T-helper 1 cell treated with Interleukin-12 subunit alpha and Interleukin-12 subunit beta and Interleukin-4 antibody, amounts not matched to agents 30 ng/mL and 1 ng/mL, for 36 hours (primary cell): ENCODE data around the gene ERP27. TPM values are rescaled to one million over a fixed set of nuclear protein-coding genes. Genes with fewer than 3 reads are reported as not detected.

Experiments
- intact Hi-C: fragments of 100-400 bp; cut with micrococcal nuclease; formaldehyde crosslinking; loops from one replicate; pipeline ENCODE4 v1.15.1; 2024
- total RNA-seq: library from RNA; stranded (reverse); gene quantifications from 2 replicates; pipeline ENCODE4 v1.2.3, GENCODE V29; 2022

ERP27 gene
- total RNA-seq, 1 donor from 2014 or later, result 11.9 TPM

GRCh38 chr12:14879222-14879933 lies 59.0 kb downstream of the ERP27 start:
- intact Hi-C loops, result no loop called here

DNA sequence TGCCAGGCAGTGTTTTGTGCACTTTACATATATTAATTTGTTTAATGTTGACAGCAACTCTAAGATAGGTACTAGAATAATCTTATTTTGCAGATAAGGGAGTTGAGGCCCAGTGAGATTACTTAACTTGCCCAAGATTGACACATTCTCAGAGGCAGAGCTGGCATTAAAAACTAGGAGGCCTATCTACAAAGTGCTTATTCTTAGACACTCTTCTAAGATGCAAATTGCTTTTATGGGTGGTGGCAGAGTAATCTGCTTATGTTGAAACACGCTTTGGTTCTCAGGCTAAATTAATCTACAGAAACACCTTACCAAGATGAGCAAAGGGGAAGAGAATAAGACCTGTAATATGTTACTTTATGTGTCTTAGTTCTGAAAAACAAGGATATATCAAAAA lies 59.8 kb downstream of the ERP27 start:
- intact Hi-C loops, result no loop called here

- intact Hi-C loops, result no loop called here
These were observed 61.5 kb downstream of the ERP27 start for GRCh38 chr12:14876833-14877232.

GRCh38 chr12:14874882-14875281 lies 63.5 kb downstream of the ERP27 start:
- intact Hi-C loops, result no loop called here

GRCh38 chr12:14873440-14874185 lies 64.7 kb downstream of the ERP27 start:
- intact Hi-C loops, result no loop called here

GRCh38 chr12:14871886-14872285 lies 66.5 kb downstream of the ERP27 start:
- intact Hi-C loops, result no loop called here

DNA sequence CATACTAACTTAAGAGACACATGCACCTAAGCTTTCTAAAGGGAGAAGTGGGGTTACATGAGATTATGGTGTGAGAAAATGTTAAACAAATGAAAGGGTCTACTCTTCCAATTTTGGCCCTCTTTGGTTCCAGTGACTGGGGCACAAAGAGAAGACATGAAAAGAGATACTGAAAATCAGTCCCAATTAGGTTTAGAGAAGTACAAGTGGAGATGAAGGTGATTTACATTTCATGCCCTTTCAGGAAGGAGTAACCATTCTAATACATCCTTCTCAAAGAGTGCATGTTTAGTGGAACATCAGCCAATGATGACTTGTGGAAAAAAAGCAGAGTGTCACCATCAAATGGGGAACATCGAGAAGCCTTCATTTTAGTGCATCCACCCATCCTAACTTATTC lies 67.1 kb downstream of the ERP27 start:
- intact Hi-C loops, result no loop called here

GRCh38 chr12:14868916-14869506 lies 69.3 kb downstream of the ERP27 start:
- intact Hi-C loops, result no loop called here

Other genes starting within 250 kb of the ERP27 start
- not detected in 2 replicates for gene GUCY2C, start 241.9 kb downstream of the ERP27 start, total RNA-seq
- gene WBP11, start 135.1 kb downstream of the ERP27 start, total RNA-seq, result 86.5 and 93.6 TPM in 2 replicates
- 1.2 and 1.8 TPM in 2 replicates for gene C12orf60, start 134.9 kb downstream of the ERP27 start, total RNA-seq
- gene SMCO3, start 124.4 kb downstream of the ERP27 start, total RNA-seq, result not detected in 2 replicates
- not detected in 2 replicates for gene ART4, start 95.0 kb downstream of the ERP27 start, total RNA-seq
- gene MGP, start 52.7 kb downstream of the ERP27 start, total RNA-seq, result 0.25 TPM in 1 of 2 replicates, not detected in the other
- 1,194 and 1,202 TPM in 2 replicates for gene ARHGDIB, start 23.1 kb upstream of the ERP27 start, total RNA-seq
- not detected in 2 replicates for gene PDE6H, start 34.5 kb upstream of the ERP27 start, total RNA-seq